OCI-LY3 (cell line): Measurements from ENCODE around the gene ADAMTS16.

Experiments used
- EZH2phosphoT487 ChIP-seq: fragments of 200-600 bp; shearing (Covaris generic); IDR thresholded peaks from 2 replicates; pipeline ENCODE4 v1.6.1; 2018; ENCODE audit warnings: antibody characterized with exemption, mixed run types, low read depth
- TF ChIP-seq, protein P1 (sequence below): fragments of 200-600, 300-600 bp; sonication (generic); IDR thresholded peaks from 2 replicates; pipeline ENCODE4 v1.5.1; 2014; ENCODE audit warnings: antibody characterized with exemption, low read length, low read depth

DNA sequence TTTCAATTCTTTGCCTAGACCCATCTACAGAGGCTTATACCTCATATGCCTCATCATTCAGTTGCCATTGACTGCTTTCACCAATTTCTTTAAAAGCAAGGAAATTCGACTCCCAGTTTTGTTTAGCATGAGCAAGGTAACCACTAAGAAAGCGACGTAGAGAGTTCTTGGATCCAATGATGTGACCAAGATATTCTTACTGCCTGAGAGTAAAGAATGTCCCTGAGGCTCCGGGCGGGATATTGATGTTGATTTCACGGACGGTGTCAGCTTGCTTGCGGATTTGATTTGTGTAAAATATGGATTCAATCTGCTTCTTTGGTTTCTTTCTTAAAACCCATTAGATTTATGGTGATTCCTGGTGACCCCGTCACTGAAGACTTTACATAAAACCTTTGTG lies 147.3 kb downstream of the ADAMTS16 start:
- TF ChIP-seq, protein P1, sequence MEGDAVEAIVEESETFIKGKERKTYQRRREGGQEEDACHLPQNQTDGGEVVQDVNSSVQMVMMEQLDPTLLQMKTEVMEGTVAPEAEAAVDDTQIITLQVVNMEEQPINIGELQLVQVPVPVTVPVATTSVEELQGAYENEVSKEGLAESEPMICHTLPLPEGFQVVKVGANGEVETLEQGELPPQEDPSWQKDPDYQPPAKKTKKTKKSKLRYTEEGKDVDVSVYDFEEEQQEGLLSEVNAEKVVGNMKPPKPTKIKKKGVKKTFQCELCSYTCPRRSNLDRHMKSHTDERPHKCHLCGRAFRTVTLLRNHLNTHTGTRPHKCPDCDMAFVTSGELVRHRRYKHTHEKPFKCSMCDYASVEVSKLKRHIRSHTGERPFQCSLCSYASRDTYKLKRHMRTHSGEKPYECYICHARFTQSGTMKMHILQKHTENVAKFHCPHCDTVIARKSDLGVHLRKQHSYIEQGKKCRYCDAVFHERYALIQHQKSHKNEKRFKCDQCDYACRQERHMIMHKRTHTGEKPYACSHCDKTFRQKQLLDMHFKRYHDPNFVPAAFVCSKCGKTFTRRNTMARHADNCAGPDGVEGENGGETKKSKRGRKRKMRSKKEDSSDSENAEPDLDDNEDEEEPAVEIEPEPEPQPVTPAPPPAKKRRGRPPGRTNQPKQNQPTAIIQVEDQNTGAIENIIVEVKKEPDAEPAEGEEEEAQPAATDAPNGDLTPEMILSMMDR, result no peak
- TF ChIP-seq EZH2phosphoT487, result no peak
